ENCODE results near the gene CXCL9. TPM values are rescaled to one million over a fixed set of nuclear protein-coding genes. Genes with fewer than 3 reads are reported as not detected.
"Not testable (repeated sequence)": the region's sequence is repeated elsewhere in the genome, so short reads cannot be mapped to it uniquely, and the experiment has no call there.

CXCL9 gene
- total and polyA plus RNA-seq, 2 donors (not counting 1 experiment from before 2014, with no cell fraction given) = not detected

GRCh38 chr4:75958546-75958945 is 48.8 kb downstream of the CXCL9 start:
- H3K27ac Mint-ChIP-seq; H3K27me3 ChIP-seq (replicated peaks in 1 of 4; ENCODE audit: control extremely low read depth in 1 of 4, control insufficient read depth in 3 of 4, insufficient read depth in 4 of 4, low read length in 3 of 4); H3K9me3 ChIP-seq (ENCODE audit: control extremely low read depth in 1 of 3, control insufficient read depth in 2 of 3, insufficient read depth in 1 of 3, low read length in 2 of 3); DNase-seq; H3K4me1 ChIP-seq (ENCODE audit: control insufficient read depth in 2 of 2, insufficient read depth in 2 of 2, low read length in 2 of 2); H3K27me3 Mint-ChIP-seq; intact Hi-C loops (cut with micrococcal nuclease); H3K4me2 ChIP-seq (replicated peaks; ENCODE audit: low read depth, low read length, poor library complexity, severe bottlenecking); H3K9ac ChIP-seq (ENCODE audit: low read length); H2AFZ ChIP-seq (ENCODE audit: insufficient read depth, low read depth, low read length, poor library complexity, severe bottlenecking); ATAC-seq (ENCODE audit: low read depth); H3K27ac ChIP-seq (ENCODE audit: low read length in 2 of 2); CTCF ChIA-PET; H3K4me3 ChIP-seq (ENCODE audit: control extremely low read depth in 1 of 5, extremely low read depth in 1 of 5, insufficient read depth in 1 of 5, low read depth in 2 of 5, low read length in 4 of 5); H3K79me2 ChIP-seq (ENCODE audit: control insufficient read depth, insufficient read depth, low read length); H3K4me1 Mint-ChIP-seq; H3K4me3 Mint-ChIP-seq; H3K9me3 Mint-ChIP-seq (ENCODE audit: insufficient read depth); H4K20me1 ChIP-seq (ENCODE audit: control insufficient read depth, insufficient read depth, low read length, poor library complexity, severe bottlenecking): not testable (repeated sequence)
- 90% methylated on average over 1 of the region's 7 CpGs for WGBS (ENCODE audit: insufficient coverage)
- POLR2A ChIA-PET = interaction anchor here (0.6 kb wide), 1 partner anchor 57 kb away, joined by 4 read pairs; no protein-coding TSS in a partner anchor
- H3K36me3 ChIP-seq (replicated peaks in 1 of 2; ENCODE audit: control extremely low read depth in 1 of 2, control insufficient read depth in 1 of 2, extremely low read depth in 1 of 2, insufficient read depth in 2 of 2, low read length in 1 of 2) = peaks cover 14 to 76% of the 10 kb centered on the region in 2 experiments

- H3K27me3 Mint-ChIP-seq; H3K4me3 Mint-ChIP-seq; H3K4me1 ChIP-seq (ENCODE audit: control insufficient read depth in 2 of 2, insufficient read depth in 2 of 2, low read length in 2 of 2); H4K20me1 ChIP-seq (ENCODE audit: control insufficient read depth, insufficient read depth, low read length, poor library complexity, severe bottlenecking); H3K4me3 ChIP-seq (ENCODE audit: control extremely low read depth in 1 of 5, extremely low read depth in 1 of 5, insufficient read depth in 1 of 5, low read depth in 2 of 5, low read length in 4 of 5); H3K9ac ChIP-seq (ENCODE audit: low read length); DNase-seq; H3K9me3 ChIP-seq (ENCODE audit: control extremely low read depth in 1 of 3, control insufficient read depth in 2 of 3, insufficient read depth in 1 of 3, low read length in 2 of 3); H3K27ac ChIP-seq (ENCODE audit: low read length in 2 of 2); H2AFZ ChIP-seq (ENCODE audit: insufficient read depth, low read depth, low read length, poor library complexity, severe bottlenecking); ATAC-seq (ENCODE audit: low read depth); H3K79me2 ChIP-seq (ENCODE audit: control insufficient read depth, insufficient read depth, low read length); H3K9me3 Mint-ChIP-seq (ENCODE audit: insufficient read depth); POLR2A ChIA-PET; intact Hi-C loops (cut with micrococcal nuclease); H3K27ac Mint-ChIP-seq; H3K27me3 ChIP-seq (replicated peaks in 1 of 4; ENCODE audit: control extremely low read depth in 1 of 4, control insufficient read depth in 3 of 4, insufficient read depth in 4 of 4, low read length in 3 of 4); H3K4me2 ChIP-seq (replicated peaks; ENCODE audit: low read depth, low read length, poor library complexity, severe bottlenecking): not testable (repeated sequence)
- H3K36me3 ChIP-seq (replicated peaks in 1 of 2; ENCODE audit: control extremely low read depth in 1 of 2, control insufficient read depth in 1 of 2, extremely low read depth in 1 of 2, insufficient read depth in 2 of 2, low read length in 1 of 2) = peaks cover 17 to 79% of the 10 kb centered on the region in 2 experiments
- peaks cover 12% of the 10 kb centered on the region for H3K4me1 Mint-ChIP-seq
- CTCF ChIA-PET = interaction anchor here (0.8 kb wide), 1 partner anchor 41 kb away, joined by 3 read pairs; no protein-coding TSS in a partner anchor
- 100% methylated on average over 1 of the region's 5 CpGs for WGBS (ENCODE audit: insufficient coverage)
Measured at GRCh38 chr4:75954811-75955210, 52.5 kb downstream of the CXCL9 start.

Data from B cell (primary cell).